Ectodermal cell (in vitro differentiated cells): ENCODE measurements around the gene SLC8B1.

ENCODE experiments used
- H3K27ac ChIP-seq: 2 replicates; pipeline ENCODE4 v1.7.0; 2013; ENCODE audit warnings: mild to moderate bottlenecking, low read depth, low read length; ENCODE audit not compliant: insufficient read depth, poor library complexity, severe bottlenecking
- H3K27me3 ChIP-seq: 2 replicates; pipeline ENCODE4 v1.7.0; 2013; ENCODE audit warnings: mild to moderate bottlenecking, low read length; ENCODE audit not compliant: insufficient read depth, control insufficient read depth, poor library complexity, severe bottlenecking
- H3K36me3 ChIP-seq: one replicate; pipeline ENCODE4 v1.7.0; 2013; ENCODE audit warnings: low read length; ENCODE audit not compliant: control insufficient read depth, insufficient read depth
- H3K4me1 ChIP-seq: one replicate; pipeline ENCODE4 v1.7.0; 2013; ENCODE audit warnings: low read length; ENCODE audit not compliant: control insufficient read depth, insufficient read depth
- H3K4me3 ChIP-seq: 2 replicates; pipeline ENCODE4 v1.7.0; 2013; ENCODE audit warnings: low read depth, low read length, control low read depth; ENCODE audit not compliant: insufficient read depth
- H3K9me3 ChIP-seq: 2 replicates; pipeline ENCODE4 v1.7.0; 2013; ENCODE audit warnings: mild to moderate bottlenecking, low read length, moderate library complexity; ENCODE audit not compliant: control insufficient read depth
- WGBS, 2 experiments: methylation state at CpG; one replicate each; pipeline ENCODE4 v1.1.7; 2013; ENCODE audit warnings: missing lambda C conversion rate in 2 of 2; 5-methylcytosine and 5-hydroxymethylcytosine counted together

The SLC8B1 gene

GRCh38 chr12:113271853-113272561 lies 62.9 kb downstream of the SLC8B1 start:
- no peaks in the 10 kb centered on the region for H3K27me3 ChIP-seq
- H3K9me3 ChIP-seq = no peaks in the 10 kb centered on the region
- WGBS, 2 experiments = 89 to 92% methylated on average over 12 of the region's 12 CpGs
- H3K27ac ChIP-seq = no peak overlapping the region
- H3K36me3 ChIP-seq = no peaks in the 10 kb centered on the region
- peaks cover 13% of the 10 kb centered on the region for H3K4me1 ChIP-seq
- H3K4me3 ChIP-seq = no peak overlapping the region

GRCh38 chr12:113271466-113271852 lies 63.5 kb downstream of the SLC8B1 start:
- peaks cover 12% of the 10 kb centered on the region for H3K4me1 ChIP-seq
- no peaks in the 10 kb centered on the region for H3K9me3 ChIP-seq
- H3K27me3 ChIP-seq = no peaks in the 10 kb centered on the region
- H3K36me3 ChIP-seq = no peaks in the 10 kb centered on the region
- WGBS, 2 experiments = 94% methylated on average over 10 of the region's 10 CpGs
- H3K27ac ChIP-seq = no peak overlapping the region
- no peak overlapping the region for H3K4me3 ChIP-seq

GRCh38 chr12:113270709-113271009 lies 64.2 kb downstream of the SLC8B1 start:
- 93 to 95% methylated on average over 9 to 11 of the region's 11 CpGs for WGBS, 2 experiments
- Histone ChIP-seq H3K4me3 (no peak overlapping the region), H3K4me1 (peaks cover 8% of the 10 kb centered on the region), H3K27ac (no peak overlapping the region), H3K27me3 (no peaks in the 10 kb centered on the region), H3K9me3 (no peaks in the 10 kb centered on the region), H3K36me3 (no peaks in the 10 kb centered on the region)

GRCh38 chr12:113269257-113269943 lies 65.5 kb downstream of the SLC8B1 start:
- no peaks in the 10 kb centered on the region for H3K36me3 ChIP-seq
- no peak overlapping the region for H3K27ac ChIP-seq
- H3K4me1 ChIP-seq = peaks cover 8% of the 10 kb centered on the region
- H3K9me3 ChIP-seq = no peaks in the 10 kb centered on the region
- H3K27me3 ChIP-seq = no peaks in the 10 kb centered on the region
- 94 to 96% methylated on average over 12 of the region's 12 CpGs for WGBS, 2 experiments
- H3K4me3 ChIP-seq = no peak overlapping the region

GRCh38 chr12:113268621-113269020 lies 66.3 kb downstream of the SLC8B1 start:
- Histone ChIP-seq H3K4me3 (no peak overlapping the region), H3K9me3 (no peaks in the 10 kb centered on the region), H3K36me3 (no peaks in the 10 kb centered on the region), H3K4me1 (peaks cover 8% of the 10 kb centered on the region), H3K27me3 (no peaks in the 10 kb centered on the region), H3K27ac (no peak overlapping the region)
- WGBS, 2 experiments = 93 to 95% methylated on average over 19 of the region's 19 CpGs

GRCh38 chr12:113268136-113268535 lies 66.8 kb downstream of the SLC8B1 start:
- no peak overlapping the region for H3K4me3 ChIP-seq
- no peak overlapping the region for H3K27ac ChIP-seq
- peaks cover 8% of the 10 kb centered on the region for H3K4me1 ChIP-seq
- no peaks in the 10 kb centered on the region for H3K36me3 ChIP-seq
- 96 to 97% methylated on average over 12 of the region's 12 CpGs for WGBS, 2 experiments
- no peaks in the 10 kb centered on the region for H3K27me3 ChIP-seq
- H3K9me3 ChIP-seq = no peaks in the 10 kb centered on the region

- Histone ChIP-seq H3K9me3 (no peaks in the 10 kb centered on the region), H3K27me3 (no peaks in the 10 kb centered on the region), H3K4me1 (peaks cover 8% of the 10 kb centered on the region), H3K36me3 (no peaks in the 10 kb centered on the region), H3K27ac (no peak overlapping the region), H3K4me3 (no peak overlapping the region)
- WGBS, 2 experiments = 92 to 97% methylated on average over 7 of the region's 7 CpGs
These were observed 67.3 kb downstream of the SLC8B1 start for GRCh38 chr12:113267621-113268020.

GRCh38 chr12:113266106-113266895 lies 68.6 kb downstream of the SLC8B1 start:
- H3K36me3 ChIP-seq = no peaks in the 10 kb centered on the region
- no peaks in the 10 kb centered on the region for H3K9me3 ChIP-seq
- H3K27ac ChIP-seq = no peak overlapping the region
- H3K4me3 ChIP-seq = no peak overlapping the region
- H3K27me3 ChIP-seq = no peaks in the 10 kb centered on the region
- 93 to 96% methylated on average over 23 of the region's 23 CpGs for WGBS, 2 experiments
- no peaks in the 10 kb centered on the region for H3K4me1 ChIP-seq

GRCh38 chr12:113263431-113263963 lies 71.4 kb downstream of the SLC8B1 start:
- no peaks in the 10 kb centered on the region for H3K27me3 ChIP-seq
- no peak overlapping the region for H3K27ac ChIP-seq
- WGBS, 2 experiments = 92 to 93% methylated on average over 9 of the region's 9 CpGs
- no peaks in the 10 kb centered on the region for H3K36me3 ChIP-seq
- peaks cover 6% of the 10 kb centered on the region for H3K4me1 ChIP-seq
- H3K9me3 ChIP-seq = no peaks in the 10 kb centered on the region
- no peak overlapping the region for H3K4me3 ChIP-seq

GRCh38 chr12:113262710-113263109 lies 72.2 kb downstream of the SLC8B1 start:
- Histone ChIP-seq H3K9me3 (no peaks in the 10 kb centered on the region), H3K27me3 (no peaks in the 10 kb centered on the region), H3K4me3 (no peak overlapping the region), H3K4me1 (peaks cover 6% of the 10 kb centered on the region), H3K27ac (no peak overlapping the region), H3K36me3 (no peaks in the 10 kb centered on the region)
